Parathyroid adenoma (tissue), 2 donors: ENCODE results near the gene PNMT.

ENCODE experiments used
- H2AFZ ChIP-seq: fragments of 300-600 bp; sonication (generic); one replicate; pipeline ENCODE4 v1.7.0; 2017; ENCODE audit warnings: antibody characterized with exemption, mild to moderate bottlenecking
- H3K27ac ChIP-seq: fragments of 300-600 bp; sonication (generic); one replicate; pipeline ENCODE4 v1.7.0; 2017
- H3K27me3 ChIP-seq: fragments of 300-600 bp; sonication (generic); one replicate; pipeline ENCODE4 v1.7.0; 2017; ENCODE audit warnings: low read length; ENCODE audit not compliant: control insufficient read depth, insufficient read depth
- H3K36me3 ChIP-seq: fragments of 300-600 bp; sonication (generic); one replicate; pipeline ENCODE4 v1.7.0; 2017; ENCODE audit warnings: low read length; ENCODE audit not compliant: control insufficient read depth, insufficient read depth
- H3K4me1 ChIP-seq: fragments of 300-600 bp; sonication (generic); one replicate; pipeline ENCODE4 v1.7.0; 2017; ENCODE audit warnings: control low read depth
- H3K4me2 ChIP-seq: fragments of 300-600 bp; sonication (generic); one replicate; pipeline ENCODE4 v1.7.0; 2017; ENCODE audit warnings: low read length
- H3K4me3 ChIP-seq: fragments of 300-600 bp; sonication (generic); one replicate; pipeline ENCODE4 v1.7.0; 2017; ENCODE audit warnings: low read depth, low read length
- H3K79me2 ChIP-seq: fragments of 300-600 bp; sonication (generic); one replicate; pipeline ENCODE4 v1.7.0; 2017; ENCODE audit warnings: control low read depth
- H3K9ac ChIP-seq: fragments of 300-600 bp; sonication (generic); one replicate; pipeline ENCODE4 v1.7.0; 2017; ENCODE audit warnings: mild to moderate bottlenecking
- H3K9me3 ChIP-seq: fragments of 300-600 bp; sonication (generic); one replicate; pipeline ENCODE4 v1.7.0; 2017; ENCODE audit warnings: low read length; ENCODE audit not compliant: control insufficient read depth
- TF ChIP-seq, protein P1 (sequence below): fragments of 300-600 bp; sonication (generic); IDR thresholded peaks from one replicate; pipeline ENCODE4 v1.7.0; 2017; ENCODE audit warnings: antibody characterized with exemption, mild to moderate bottlenecking
- donor health status: primary hyperparathyroidism.

Gene PNMT

DNA sequence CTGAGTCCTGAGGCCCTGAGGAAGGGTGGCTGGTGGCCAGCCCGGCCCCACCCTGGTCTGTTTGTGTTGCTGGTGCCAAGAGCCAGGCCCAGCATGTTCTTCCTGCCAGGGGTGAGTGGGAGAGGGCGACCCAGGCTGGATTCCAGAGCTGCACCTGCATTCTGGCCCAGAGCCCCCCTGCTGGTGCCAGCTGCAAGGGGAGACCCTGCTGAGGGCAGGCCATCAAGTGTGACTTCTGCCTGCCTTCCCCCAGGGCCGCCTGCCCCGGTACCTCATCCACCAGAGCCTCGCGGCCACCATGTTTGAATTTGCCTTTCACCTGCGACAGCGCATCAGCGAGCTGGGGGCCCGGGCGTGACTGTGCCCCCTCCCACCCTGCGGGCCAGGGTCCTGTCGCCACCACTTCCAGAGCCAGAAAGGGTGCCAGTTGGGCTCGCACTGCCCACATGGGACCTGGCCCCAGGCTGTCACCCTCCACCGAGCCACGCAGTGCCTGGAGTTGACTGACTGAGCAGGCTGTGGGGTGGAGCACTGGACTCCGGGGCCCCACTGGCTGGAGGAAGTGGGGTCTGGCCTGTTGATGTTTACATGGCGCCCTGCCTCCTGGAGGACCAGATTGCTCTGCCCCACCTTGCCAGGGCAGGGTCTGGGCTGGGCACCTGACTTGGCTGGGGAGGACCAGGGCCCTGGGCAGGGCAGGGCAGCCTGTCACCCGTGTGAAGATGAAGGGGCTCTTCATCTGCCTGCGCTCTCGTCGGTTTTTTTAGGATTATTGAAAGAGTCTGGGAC is 5.5 kb upstream of the PNMT start:
- Histone ChIP-seq H3K4me2 (no peak overlapping the region), H3K27me3 (no peaks in the 10 kb centered on the region), H3K79me2 (no peaks in the 10 kb centered on the region), H3K9ac (no peak overlapping the region), H3K9me3 (no peaks in the 10 kb centered on the region), H3K27ac (peak overlapping the region; percentile 6), H3K4me3 (no peak overlapping the region), H3K4me1 (peaks cover 52% of the 10 kb centered on the region), H3K36me3 (no peaks in the 10 kb centered on the region), H2AFZ (no peak overlapping the region)
- TF ChIP-seq, protein P1, sequence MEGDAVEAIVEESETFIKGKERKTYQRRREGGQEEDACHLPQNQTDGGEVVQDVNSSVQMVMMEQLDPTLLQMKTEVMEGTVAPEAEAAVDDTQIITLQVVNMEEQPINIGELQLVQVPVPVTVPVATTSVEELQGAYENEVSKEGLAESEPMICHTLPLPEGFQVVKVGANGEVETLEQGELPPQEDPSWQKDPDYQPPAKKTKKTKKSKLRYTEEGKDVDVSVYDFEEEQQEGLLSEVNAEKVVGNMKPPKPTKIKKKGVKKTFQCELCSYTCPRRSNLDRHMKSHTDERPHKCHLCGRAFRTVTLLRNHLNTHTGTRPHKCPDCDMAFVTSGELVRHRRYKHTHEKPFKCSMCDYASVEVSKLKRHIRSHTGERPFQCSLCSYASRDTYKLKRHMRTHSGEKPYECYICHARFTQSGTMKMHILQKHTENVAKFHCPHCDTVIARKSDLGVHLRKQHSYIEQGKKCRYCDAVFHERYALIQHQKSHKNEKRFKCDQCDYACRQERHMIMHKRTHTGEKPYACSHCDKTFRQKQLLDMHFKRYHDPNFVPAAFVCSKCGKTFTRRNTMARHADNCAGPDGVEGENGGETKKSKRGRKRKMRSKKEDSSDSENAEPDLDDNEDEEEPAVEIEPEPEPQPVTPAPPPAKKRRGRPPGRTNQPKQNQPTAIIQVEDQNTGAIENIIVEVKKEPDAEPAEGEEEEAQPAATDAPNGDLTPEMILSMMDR, result no peak

DNA sequence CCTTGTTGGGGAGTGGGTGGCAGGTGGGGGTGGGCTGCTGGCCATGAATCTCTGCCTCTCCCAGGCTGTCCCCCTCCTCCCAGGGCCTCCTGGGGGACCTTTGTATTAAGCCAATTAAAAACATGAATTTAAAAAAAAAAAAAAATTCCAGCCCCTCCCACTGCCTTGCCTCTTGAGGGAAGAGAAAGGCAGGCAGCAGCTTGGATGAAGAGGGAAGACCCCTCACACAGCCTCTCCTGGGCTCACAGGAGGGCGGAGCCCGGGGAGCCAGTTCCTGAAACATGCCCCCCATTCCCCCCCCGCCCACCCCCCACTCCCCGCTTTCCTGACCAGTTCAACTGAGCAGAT is 4.9 kb upstream of the PNMT start:
- Histone ChIP-seq H3K4me2 (no peak overlapping the region), H3K79me2 (no peaks in the 10 kb centered on the region), H3K36me3 (no peaks in the 10 kb centered on the region), H3K9ac (no peak overlapping the region), H3K4me3 (no peak overlapping the region), H3K27me3 (no peaks in the 10 kb centered on the region), H2AFZ (no peak overlapping the region), H3K27ac (peak overlapping the region; percentile 74), H3K4me1 (peaks cover 52% of the 10 kb centered on the region), H3K9me3 (no peaks in the 10 kb centered on the region)
- TF ChIP-seq, protein P1, result no peak

DNA sequence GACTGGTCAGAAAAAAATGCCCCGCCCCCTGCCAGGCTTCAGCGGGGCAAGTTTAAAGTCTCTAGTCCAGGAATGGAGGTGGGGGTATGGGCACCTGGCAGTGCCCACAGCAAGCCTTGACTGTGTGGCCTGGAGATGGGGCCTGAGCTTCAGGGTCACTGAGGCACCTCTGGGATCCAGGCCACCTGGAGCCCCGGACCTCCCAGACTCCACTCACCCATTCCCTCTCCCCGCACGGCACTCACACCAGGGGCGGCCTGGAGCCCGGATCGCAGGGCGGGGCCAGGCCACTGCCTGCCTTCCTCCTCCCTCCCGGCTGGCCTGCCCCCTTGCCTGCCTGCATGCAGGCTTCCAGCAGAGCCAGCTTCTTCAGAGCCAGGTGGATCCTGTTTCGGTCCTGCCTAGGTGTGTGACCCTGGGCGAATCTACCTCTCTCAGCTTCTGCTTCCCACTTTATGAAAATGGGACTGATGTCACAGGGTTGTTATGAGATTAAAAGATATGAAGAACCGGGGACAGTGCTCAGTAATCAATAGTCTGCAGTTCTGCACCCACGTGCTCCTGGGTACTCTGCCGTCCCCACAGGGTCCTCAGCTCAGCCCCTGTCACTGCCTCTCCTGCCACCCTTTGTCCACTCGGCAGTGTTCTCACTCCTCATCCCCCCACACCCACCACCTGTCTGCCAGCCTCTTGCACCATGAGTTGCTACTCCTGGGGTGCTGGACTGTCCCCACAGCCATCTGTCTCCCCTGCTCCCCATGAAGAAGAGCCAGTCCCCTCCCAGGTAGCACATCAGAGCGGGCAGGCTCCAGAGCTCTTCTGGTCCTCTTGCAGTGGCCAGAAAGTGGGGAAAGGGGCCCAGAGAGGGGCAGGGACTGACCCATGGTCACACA is 4.3 kb upstream of the PNMT start:
- TF ChIP-seq, protein P1, result no peak
- Histone ChIP-seq H3K27me3 (no peaks in the 10 kb centered on the region), H3K27ac (peak overlapping the region; percentile 74), H3K9ac (no peak overlapping the region), H3K9me3 (no peaks in the 10 kb centered on the region), H3K4me3 (no peak overlapping the region), H3K4me2 (no peak overlapping the region), H3K79me2 (no peaks in the 10 kb centered on the region), H2AFZ (peak overlapping the region; percentile 11), H3K4me1 (peaks cover 55% of the 10 kb centered on the region), H3K36me3 (no peaks in the 10 kb centered on the region)

DNA sequence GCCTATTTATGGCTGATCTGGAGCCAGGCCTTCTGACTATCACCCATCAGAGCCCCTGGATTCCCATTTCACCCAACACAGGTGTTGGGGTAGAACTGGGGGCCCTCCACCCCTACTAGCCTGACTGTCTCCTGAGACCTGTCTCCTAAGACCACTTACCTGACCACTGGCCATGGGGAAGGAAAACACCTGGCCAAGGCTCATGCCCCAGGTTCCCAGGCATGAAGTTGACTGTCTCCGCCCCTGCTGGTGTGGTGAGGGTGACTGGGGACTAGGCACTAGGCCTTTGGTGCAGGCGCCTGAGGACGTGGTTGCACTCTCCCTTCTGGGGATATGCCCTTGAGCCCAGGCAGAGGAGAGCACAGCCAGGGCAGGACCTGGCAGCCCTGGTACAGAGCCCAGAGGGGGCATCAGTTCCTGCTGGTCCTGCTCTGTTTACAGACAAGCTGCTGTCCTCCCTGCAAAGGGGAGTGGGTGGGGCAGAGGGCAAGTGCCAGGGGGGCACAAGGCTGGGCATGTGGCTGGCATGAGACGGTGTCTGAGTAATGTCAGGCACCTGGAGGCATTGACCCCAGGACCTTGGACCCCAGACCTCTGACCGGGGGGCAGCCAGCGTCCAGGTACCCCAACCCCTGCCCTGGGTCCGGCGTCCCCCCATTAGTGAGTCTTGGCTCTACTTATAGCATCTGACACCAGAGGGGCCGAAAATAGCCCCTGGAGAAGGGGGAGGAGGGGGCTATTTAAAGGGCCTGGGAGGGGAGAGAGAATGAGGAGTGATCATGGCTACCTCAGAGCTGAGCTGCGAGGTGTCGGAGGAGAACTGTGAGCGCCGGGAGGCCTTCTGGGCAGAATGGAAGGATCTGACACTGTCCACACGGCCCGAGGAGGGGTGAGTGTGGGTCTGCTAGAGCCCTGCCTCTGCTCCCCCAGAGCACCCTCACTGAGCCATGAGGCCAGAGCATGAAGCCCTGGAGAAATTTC is 3.4 kb upstream of the PNMT start, which contains the start of gene TCAP:
TCAP (plus strand) TSS at position 769 of the 981 bp plus-strand sequence; CDS start at position 780, 11 bp downstream.
- no peaks in the 10 kb centered on the region for H3K36me3 ChIP-seq
- peaks cover 55% of the 10 kb centered on the region for H3K4me1 ChIP-seq
- H3K4me3 ChIP-seq, result no peak within 1 kb of the TSS
- H3K9ac ChIP-seq, result no peak within 1 kb of the TSS
- H3K4me2 ChIP-seq, result no peak within 1 kb of the TSS
- no peaks in the 10 kb centered on the region for H3K79me2 ChIP-seq
- TF ChIP-seq, protein P1, result no peak
- H2AFZ ChIP-seq, result peak within 1 kb of the TSS; percentile 57
- H3K27me3 ChIP-seq, result no peaks in the 10 kb centered on the region
- H3K27ac ChIP-seq, result peak within 1 kb of the TSS; percentile 74
- H3K9me3 ChIP-seq, result no peaks in the 10 kb centered on the region
